Left lung (tissue), 10 donors: ENCODE data around the gene UIMC1. TPM values are rescaled to one million over a fixed set of nuclear protein-coding genes. Genes with fewer than 3 reads are reported as not detected.

Experiments
- ATAC-seq: fragments of 200-7000 bp; cut with Tn5 transposase; one replicate; pipeline ENCODE4 v1.9.1; 2020; ENCODE audit warnings: moderate library complexity
- DNase-seq, 4 donors: peaks; one replicate each; pipeline ENCODE4 v3.0.0-alpha.2; 2013 to 2020
- H3K27ac ChIP-seq, 2 donors: fragments of 200-600 bp; sonication (generic) in 1 of 2; one replicate each; pipeline versions ENCODE4 v1.5.0 to v1.8.0; 2020 to 2021
- H3K27me3 ChIP-seq, 2 donors: fragments of 200-600 bp; sonication (generic) in 1 of 2; one replicate each; pipeline versions ENCODE4 v1.5.0 to v1.8.0; 2020 to 2021
- H3K36me3 ChIP-seq, 2 donors: fragments of 200-600 bp; sonication (generic) in 1 of 2; one replicate each; pipeline versions ENCODE4 v1.5.0 to v1.8.0; 2020 to 2021
- H3K4me1 ChIP-seq, 2 donors: fragments of 200-600 bp; one replicate each; pipeline ENCODE4 v1.8.0; 2021
- H3K4me3 ChIP-seq, 2 donors: fragments of 200-600 bp; sonication (generic) in 1 of 2; one replicate each; pipeline versions ENCODE4 v1.5.0 to v1.8.0; 2020 to 2021; ENCODE audit warnings: mild to moderate bottlenecking in 1 of 2
- H3K9me3 ChIP-seq, 2 donors: fragments of 200-600 bp; sonication (generic) in 1 of 2; one replicate each; pipeline versions ENCODE4 v1.5.0 to v1.8.0; 2020 to 2021
- CTCF ChIP-seq, 2 donors: fragments of 200-600 bp; sonication (generic) in 1 of 2; IDR thresholded peaks; one replicate each; pipeline versions ENCODE4 v1.5.0 to v1.8.0; 2021; ENCODE audit warnings: antibody characterized with exemption in 2 of 2
- intact Hi-C, 2 donors: fragments of 100-400 bp; cut with DNase I; formaldehyde crosslinking; loops; one replicate each; pipeline versions ENCODE4 v1.11.2 to v1.14.2; 2022
- polyA plus RNA-seq, 6 donors: library from polyadenylated mRNA; unstranded; fragments of 120-200 nt; gene quantifications; one replicate each; pipeline ENCODE4 v1.2.1, GENCODE V29; 2013; ENCODE audit not compliant: insufficient read length in 6 of 6
- total RNA-seq, 2 donors: library from RNA; stranded (reverse); fragmentation: NEBNext Ultra II Directional; extraction: Animal tissue kit (Norgen Biotek cat#: 25700); gene quantifications; one replicate each; pipeline ENCODE4 v1.2.1, GENCODE V29; 2021
- donor health status: DM: no; HTN: yes; CAD: no.
- donor health status: DM: no; HTN: no; CAD: no.

UIMC1 gene
- total and polyA plus RNA-seq, 8 donors = 22.4 to 53.7 (median 44.2) TPM

- TF ChIP-seq CTCF (IDR thresholded peaks at IDR 0.05) = no peak
- ATAC-seq (no peak), DNase-seq (no peak)
- Histone ChIP-seq H3K36me3 (peaks cover 0 to 78% of the 10 kb centered on the region in 2 donors), H3K4me1 (no peaks in the 10 kb centered on the region), H3K27me3 (no peaks in the 10 kb centered on the region), H3K27ac (peak overlapping the region in 1 of 2 donors; percentile 17), H3K4me3 (no peak overlapping the region), H3K9me3 (no peaks in the 10 kb centered on the region)
- intact Hi-C loops = no loop called here
Measured at GRCh38 chr5:177043958-177044357, 37.4 kb upstream of the UIMC1 start.

GRCh38 chr5:177043114-177043513, 36.5 kb upstream of the UIMC1 start:
- Histone ChIP-seq H3K27me3 (no peaks in the 10 kb centered on the region), H3K27ac (no peak overlapping the region), H3K4me3 (no peak overlapping the region), H3K4me1 (no peaks in the 10 kb centered on the region), H3K36me3 (peaks cover 0 to 70% of the 10 kb centered on the region in 2 donors), H3K9me3 (no peaks in the 10 kb centered on the region)
- ATAC-seq (no peak), DNase-seq (no peak)
- no peak for TF ChIP-seq CTCF (IDR thresholded peaks at IDR 0.05)
- intact Hi-C loops = no loop called here

GRCh38 chr5:177041936-177042335, 35.4 kb upstream of the UIMC1 start:
- Histone ChIP-seq H3K4me1 (no peaks in the 10 kb centered on the region), H3K4me3 (no peak overlapping the region), H3K27me3 (no peaks in the 10 kb centered on the region), H3K9me3 (no peaks in the 10 kb centered on the region), H3K27ac (no peak overlapping the region), H3K36me3 (peaks cover 0 to 60% of the 10 kb centered on the region in 2 donors)
- no peak for DNase-seq
- no peak for TF ChIP-seq CTCF (IDR thresholded peaks at IDR 0.05)
- no peak for ATAC-seq
- intact Hi-C loops = no loop called here

GRCh38 chr5:177040814-177041420, 34.3 kb upstream of the UIMC1 start:
- H3K4me1 ChIP-seq = peaks cover 0 to 8% of the 10 kb centered on the region in 2 donors

GRCh38 chr5:177036921-177037320, 30.3 kb upstream of the UIMC1 start:
- TF ChIP-seq CTCF (IDR thresholded peaks at IDR 0.05) = no peak
- Histone ChIP-seq H3K9me3 (no peaks in the 10 kb centered on the region), H3K36me3 (peaks cover 0 to 19% of the 10 kb centered on the region in 2 donors), H3K27me3 (no peaks in the 10 kb centered on the region), H3K4me3 (no peak overlapping the region), H3K4me1 (peaks cover 0 to 9% of the 10 kb centered on the region in 2 donors), H3K27ac (no peak overlapping the region)
- intact Hi-C loops = no loop called here
- DNase-seq (no peak), ATAC-seq (no peak)

More at GRCh38 chr5:177040814-177041420, 34.3 kb upstream of the UIMC1 start:
- H3K36me3 ChIP-seq = peaks cover 0 to 55% of the 10 kb centered on the region in 2 donors
- ATAC-seq = no peak
- H3K27ac ChIP-seq = no peak overlapping the region
- no peaks in the 10 kb centered on the region for H3K27me3 ChIP-seq
- no peak for DNase-seq
- no peaks in the 10 kb centered on the region for H3K9me3 ChIP-seq
- no peak for TF ChIP-seq CTCF (IDR thresholded peaks at IDR 0.05)
- no peak overlapping the region for H3K4me3 ChIP-seq
- intact Hi-C loops = no loop called here
